ENCODE results near the gene RANBP10. TPM values are rescaled to one million over a fixed set of nuclear protein-coding genes. Genes with fewer than 3 reads are reported as not detected.
A peak's percentile ranks its signal among the peaks of the same experiment; 100 is the strongest.
"Not testable (repeated sequence)": the region's sequence is repeated elsewhere in the genome, so short reads cannot be mapped to it uniquely, and the experiment has no call there.

RANBP10 gene
- total and polyA plus RNA-seq, 7 experiments from 2014 or later = 9.3 to 26.6 (median 23.8) TPM

- POLR2A ChIA-PET = interaction anchor here (0.8 to 6.4 kb wide), 11 partner anchors 9 to 242 kb away, joined by 3 to 35 read pairs (median 5); partner anchors contain the start of genes C16orf86, EDC4, ENKD1 and PSKH1
- peak; percentile 29 for ATAC-seq
Observed at GRCh38 chr16:67842509-67843342, 36.4 kb upstream of the RANBP10 start.

GRCh38 chr16:67841816-67842508, 35.6 kb upstream of the RANBP10 start, which contains the start of gene THAP11:
TSS of gene THAP11 (plus strand) at chr16:67842320. CDS start at chr16:67842555, 235 bp downstream.
- peak within 1 kb of the TSS; percentile 100 for H3K4me3 ChIP-seq (ENCODE audit: low read length)
- peaks cover 18 to 41% (median 36%) of the 10 kb centered on the region in 7 donors for H3K4me1 Mint-ChIP-seq
- intact Hi-C loops (cut with micrococcal nuclease) = loop anchor here (1.0 to 10.0 kb wide), 18 partner anchors 9 to 659 kb away; partner anchors contain the start of genes ATP6V0D1 (in 2 of the 2), CTCF (in 2 of the 2), EDC4 (in 2 of the 2) and GFOD2 (in 2 of the 2)
- peak within 1 kb of the TSS; percentile 94 to 98 (median 97) for H3K27ac Mint-ChIP-seq
- H3K27ac ChIP-seq (ENCODE audit: low read depth, low read length) = peak within 1 kb of the TSS; percentile 99
- peak; percentile 76 for ATAC-seq
- H3K36me3 ChIP-seq (ENCODE audit: control insufficient read depth in 2 of 3, insufficient read depth in 3 of 3, low read length in 3 of 3) = peaks cover 0 to 3% (median 0%) of the 10 kb centered on the region in 3 experiments
- H3K4me1 ChIP-seq (ENCODE audit: control insufficient read depth in 2 of 2, insufficient read depth in 2 of 2, low read length in 2 of 2) = peaks cover 34 to 36% of the 10 kb centered on the region in 2 donors
- peaks cover 0 to 16% (median 0%) of the 10 kb centered on the region in 5 donors for H3K36me3 Mint-ChIP-seq
- no peaks in the 10 kb centered on the region for H3K9me3 ChIP-seq (ENCODE audit: control insufficient read depth in 2 of 3, low read length in 3 of 3)
- H3K27me3 Mint-ChIP-seq = no peaks in the 10 kb centered on the region
- CTCF ChIA-PET = interaction anchor here (0.9 to 1.2 kb wide), 2 partner anchors 26 to 29 kb away, joined by 4 to 10 read pairs; no protein-coding TSS in a partner anchor
- H3K27me3 ChIP-seq (ENCODE audit: control insufficient read depth in 2 of 2, insufficient read depth in 2 of 2, low read length in 2 of 2) = no peaks in the 10 kb centered on the region
- DNase-seq = peak; percentile 91 to 99 (median 96)
- peak within 1 kb of the TSS; percentile 94 to 97 (median 96) for H3K4me3 Mint-ChIP-seq
- POLR2A ChIA-PET = interaction anchor here (0.6 to 6.4 kb wide), 5 partner anchors 33 to 158 kb away, joined by 3 to 35 read pairs (median 4); partner anchors contain the start of genes PSMB10, RANBP10 and TSNAXIP1
- no peaks in the 10 kb centered on the region for H3K9me3 Mint-ChIP-seq

More at GRCh38 chr16:67842509-67843342, 36.4 kb upstream of the RANBP10 start:
- peaks cover 21 to 45% (median 40%) of the 10 kb centered on the region in 7 donors for H3K4me1 Mint-ChIP-seq
- Histone ChIP-seq H3K4me1 (ENCODE audit: control insufficient read depth in 2 of 2, insufficient read depth in 2 of 2, low read length in 2 of 2) (peaks cover 37 to 40% of the 10 kb centered on the region in 2 donors), H3K27ac (ENCODE audit: low read depth, low read length) (peak overlapping the region; percentile 99), H3K36me3 (ENCODE audit: control insufficient read depth in 2 of 3, insufficient read depth in 3 of 3, low read length in 3 of 3) (peaks cover 0 to 7% (median 0%) of the 10 kb centered on the region in 3 experiments), H3K4me3 (ENCODE audit: low read length) (peak overlapping the region; percentile 100), H3K9me3 (ENCODE audit: control insufficient read depth in 2 of 3, low read length in 3 of 3) (no peaks in the 10 kb centered on the region), H3K27me3 (ENCODE audit: control insufficient read depth in 2 of 2, insufficient read depth in 2 of 2, low read length in 2 of 2) (no peaks in the 10 kb centered on the region)
- intact Hi-C loops (cut with micrococcal nuclease) = loop anchor here (1.0 to 10.0 kb wide), 18 partner anchors 9 to 659 kb away; partner anchors contain the start of genes ATP6V0D1 (in 2 of the 2), CTCF (in 2 of the 2), EDC4 (in 2 of the 2) and GFOD2 (in 2 of the 2)
- H3K36me3 Mint-ChIP-seq = peaks cover 0 to 17% (median 0%) of the 10 kb centered on the region in 5 donors
- peak; percentile 51 to 83 (median 76) for DNase-seq
- no peaks in the 10 kb centered on the region for H3K9me3 Mint-ChIP-seq
- H3K27me3 Mint-ChIP-seq = no peaks in the 10 kb centered on the region
- H3K4me3 Mint-ChIP-seq = peak overlapping the region; percentile 94 to 97 (median 95)
- CTCF ChIA-PET = interaction anchor here (0.8 kb wide), 1 partner anchor 322 kb away, joined by 3 read pairs; no protein-coding TSS in a partner anchor
- peak overlapping the region; percentile 92 to 98 (median 96) for H3K27ac Mint-ChIP-seq

GRCh38 chr16:67841198-67841815, 34.9 kb upstream of the RANBP10 start:
- Mint-ChIP-seq H3K36me3 (peaks cover 0 to 16% (median 0%) of the 10 kb centered on the region in 5 donors), H3K4me3 (peak overlapping the region; percentile 23 to 97 (median 94)), H3K9me3 (no peaks in the 10 kb centered on the region), H3K4me1 (peaks cover 18 to 41% (median 36%) of the 10 kb centered on the region in 7 donors), H3K27me3 (no peaks in the 10 kb centered on the region), H3K27ac (peak overlapping the region; percentile 94 to 98 (median 97))
- no peak for DNase-seq
- intact Hi-C loops (cut with micrococcal nuclease) = loop anchor here (5.0 to 10.0 kb wide), 5 partner anchors 51 to 597 kb away; partner anchors contain the start of genes ESRP2 (in 1 of the 2), FHOD1 (in 1 of the 2), NFATC3 (in 1 of the 2) and PSKH1 (in 1 of the 2)
- no peaks in the 10 kb centered on the region for H3K27me3 ChIP-seq (ENCODE audit: control insufficient read depth in 2 of 2, insufficient read depth in 2 of 2, low read length in 2 of 2)
- peak overlapping the region; percentile 99 for H3K27ac ChIP-seq (ENCODE audit: low read depth, low read length)
- no peaks in the 10 kb centered on the region for H3K9me3 ChIP-seq (ENCODE audit: control insufficient read depth in 2 of 3, low read length in 3 of 3)
- peaks cover 34 to 36% of the 10 kb centered on the region in 2 donors for H3K4me1 ChIP-seq (ENCODE audit: control insufficient read depth in 2 of 2, insufficient read depth in 2 of 2, low read length in 2 of 2)
- ChIA-PET POLR2A (interaction anchor here (0.6 to 6.4 kb wide), 4 partner anchors 33 to 143 kb away, joined by 3 to 35 read pairs (median 4); partner anchors contain the start of genes PSMB10, RANBP10 and TSNAXIP1), CTCF (interaction anchor here (0.6 to 1.2 kb wide), 6 partner anchors 8 to 421 kb away, joined by 3 to 10 read pairs (median 4); no protein-coding TSS in a partner anchor)
- peak overlapping the region; percentile 100 for H3K4me3 ChIP-seq (ENCODE audit: low read length)
- ATAC-seq = no peak
- H3K36me3 ChIP-seq (ENCODE audit: control insufficient read depth in 2 of 3, insufficient read depth in 3 of 3, low read length in 3 of 3) = peaks cover 0 to 3% (median 0%) of the 10 kb centered on the region in 3 experiments

- POLR2A ChIA-PET = no interaction called here
- H3K4me3 Mint-ChIP-seq = no peak overlapping the region
Observed at GRCh38 chr16:67837811-67838210, 31.5 kb upstream of the RANBP10 start.

GRCh38 chr16:67837190-67837589, 30.8 kb upstream of the RANBP10 start:
- POLR2A ChIA-PET; H3K4me3 Mint-ChIP-seq; H3K27me3 ChIP-seq (ENCODE audit: control insufficient read depth in 2 of 2, insufficient read depth in 2 of 2, low read length in 2 of 2); H3K27ac Mint-ChIP-seq; H3K9me3 Mint-ChIP-seq; H3K4me3 ChIP-seq (ENCODE audit: low read length); H3K27me3 Mint-ChIP-seq; ATAC-seq; H3K36me3 ChIP-seq (ENCODE audit: control insufficient read depth in 2 of 3, insufficient read depth in 3 of 3, low read length in 3 of 3); H3K27ac ChIP-seq (ENCODE audit: low read depth, low read length); H3K9me3 ChIP-seq (ENCODE audit: control insufficient read depth in 2 of 3, low read length in 3 of 3); DNase-seq; H3K36me3 Mint-ChIP-seq: not testable (repeated sequence)
- H3K4me1 Mint-ChIP-seq = peaks cover 10 to 23% (median 21%) of the 10 kb centered on the region in 7 donors
- CTCF ChIA-PET = interaction anchor here (1.1 kb wide), 1 partner anchor 21 kb away, joined by 3 read pairs; no protein-coding TSS in a partner anchor
- H3K4me1 ChIP-seq (ENCODE audit: control insufficient read depth in 2 of 2, insufficient read depth in 2 of 2, low read length in 2 of 2) = peaks cover 13 to 14% of the 10 kb centered on the region in 2 donors
- intact Hi-C loops (cut with micrococcal nuclease) = loop anchor here in 1 of 2 donors (10.0 kb wide), 1 partner anchor 172 kb away; the partner anchor contains the start of genes ACD, C16orf86, ENKD1 and PARD6A

More at GRCh38 chr16:67837811-67838210, 31.5 kb upstream of the RANBP10 start:
- ATAC-seq = no peak
- no peaks in the 10 kb centered on the region for H3K27me3 Mint-ChIP-seq
- peaks cover 6 to 18% (median 17%) of the 10 kb centered on the region in 7 donors for H3K4me1 Mint-ChIP-seq
- no peaks in the 10 kb centered on the region for H3K36me3 Mint-ChIP-seq
- intact Hi-C loops (cut with micrococcal nuclease) = loop anchor here in 1 of 2 donors (10.0 kb wide), 1 partner anchor 173 kb away; the partner anchor contains the start of genes ACD, C16orf86, ENKD1 and PARD6A
- peak overlapping the region in 1 of 9 donors; percentile 30 for H3K27ac Mint-ChIP-seq
- no peaks in the 10 kb centered on the region for H3K9me3 ChIP-seq (ENCODE audit: control insufficient read depth in 2 of 3, low read length in 3 of 3)
- peaks cover 0 to 3% (median 0%) of the 10 kb centered on the region in 3 experiments for H3K36me3 ChIP-seq (ENCODE audit: control insufficient read depth in 2 of 3, insufficient read depth in 3 of 3, low read length in 3 of 3)
- no peaks in the 10 kb centered on the region for H3K27me3 ChIP-seq (ENCODE audit: control insufficient read depth in 2 of 2, insufficient read depth in 2 of 2, low read length in 2 of 2)
- no peak overlapping the region for H3K27ac ChIP-seq (ENCODE audit: low read depth, low read length)
- DNase-seq = no peak
- H3K4me1 ChIP-seq (ENCODE audit: control insufficient read depth in 2 of 2, insufficient read depth in 2 of 2, low read length in 2 of 2) = peaks cover 10% of the 10 kb centered on the region in 2 donors
- H3K9me3 Mint-ChIP-seq = no peaks in the 10 kb centered on the region
- no peak overlapping the region for H3K4me3 ChIP-seq (ENCODE audit: low read length)
- CTCF ChIA-PET = interaction anchor here (1.1 kb wide), 1 partner anchor 21 kb away, joined by 3 read pairs; no protein-coding TSS in a partner anchor

Measured in naive thymus-derived CD4-positive, alpha-beta T cell (primary cell).